ENCODE results near the gene SIRPA. TPM values are rescaled to one million over a fixed set of nuclear protein-coding genes. Genes with fewer than 3 reads are reported as not detected.

Gene SIRPA
- total RNA-seq, 4 donors from 2014 or later: 11.5 to 34.6 (median 20.2) TPM

DNA sequence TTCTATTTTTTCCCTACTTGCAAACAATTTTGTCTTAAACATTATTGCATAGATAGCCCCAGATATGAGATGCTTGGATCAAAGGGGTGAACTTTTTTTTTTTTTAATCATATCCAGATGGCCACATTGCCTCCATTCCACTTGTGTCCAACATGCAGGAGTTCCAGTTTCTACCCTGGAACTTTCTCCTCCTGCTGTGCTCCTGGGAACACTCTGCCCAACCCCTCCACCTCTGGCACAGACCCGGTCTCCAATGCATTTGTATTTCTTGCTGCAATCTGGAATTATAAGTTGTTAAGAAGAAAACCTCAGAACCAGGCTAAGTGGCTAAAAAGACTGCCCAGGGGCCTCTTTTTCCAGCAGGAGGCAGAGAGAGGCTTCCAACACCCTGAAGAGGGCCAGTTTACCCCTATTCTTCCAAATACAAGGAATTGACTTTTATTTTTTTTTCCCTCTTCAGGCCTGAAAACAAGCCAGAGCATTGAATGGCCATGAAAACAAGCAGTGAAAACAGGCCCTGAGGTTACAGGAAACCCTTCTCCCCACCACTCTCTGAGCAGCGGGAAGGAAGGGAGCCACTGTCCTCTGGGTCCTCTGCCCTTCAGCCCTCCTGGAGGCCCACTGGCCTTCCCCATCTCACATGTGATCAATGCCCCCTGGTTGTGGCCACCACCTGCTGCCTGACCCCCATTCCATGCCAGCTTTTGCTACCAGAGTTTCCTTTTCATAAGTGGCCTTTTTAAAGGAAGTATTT, 54.3 kb downstream of the SIRPA start:
- Histone ChIP-seq H3K27me3 (no peaks in the 10 kb centered on the region), H3K4me3 (no peak overlapping the region), H3K4me1 (no peaks in the 10 kb centered on the region), H3K36me3 (no peaks in the 10 kb centered on the region), H3K27ac (no peak overlapping the region), H3K9me3 (no peaks in the 10 kb centered on the region)
- no peak for TF ChIP-seq POLR2A (IDR thresholded peaks at IDR 0.05)
- TF ChIP-seq, protein P1, sequence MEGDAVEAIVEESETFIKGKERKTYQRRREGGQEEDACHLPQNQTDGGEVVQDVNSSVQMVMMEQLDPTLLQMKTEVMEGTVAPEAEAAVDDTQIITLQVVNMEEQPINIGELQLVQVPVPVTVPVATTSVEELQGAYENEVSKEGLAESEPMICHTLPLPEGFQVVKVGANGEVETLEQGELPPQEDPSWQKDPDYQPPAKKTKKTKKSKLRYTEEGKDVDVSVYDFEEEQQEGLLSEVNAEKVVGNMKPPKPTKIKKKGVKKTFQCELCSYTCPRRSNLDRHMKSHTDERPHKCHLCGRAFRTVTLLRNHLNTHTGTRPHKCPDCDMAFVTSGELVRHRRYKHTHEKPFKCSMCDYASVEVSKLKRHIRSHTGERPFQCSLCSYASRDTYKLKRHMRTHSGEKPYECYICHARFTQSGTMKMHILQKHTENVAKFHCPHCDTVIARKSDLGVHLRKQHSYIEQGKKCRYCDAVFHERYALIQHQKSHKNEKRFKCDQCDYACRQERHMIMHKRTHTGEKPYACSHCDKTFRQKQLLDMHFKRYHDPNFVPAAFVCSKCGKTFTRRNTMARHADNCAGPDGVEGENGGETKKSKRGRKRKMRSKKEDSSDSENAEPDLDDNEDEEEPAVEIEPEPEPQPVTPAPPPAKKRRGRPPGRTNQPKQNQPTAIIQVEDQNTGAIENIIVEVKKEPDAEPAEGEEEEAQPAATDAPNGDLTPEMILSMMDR (IDR thresholded peaks at IDR 0.05): no peak
- intact Hi-C loops (cut with DNase I; ENCODE audit: low total_unique reads): no loop called here
- no peak for DNase-seq

DNA sequence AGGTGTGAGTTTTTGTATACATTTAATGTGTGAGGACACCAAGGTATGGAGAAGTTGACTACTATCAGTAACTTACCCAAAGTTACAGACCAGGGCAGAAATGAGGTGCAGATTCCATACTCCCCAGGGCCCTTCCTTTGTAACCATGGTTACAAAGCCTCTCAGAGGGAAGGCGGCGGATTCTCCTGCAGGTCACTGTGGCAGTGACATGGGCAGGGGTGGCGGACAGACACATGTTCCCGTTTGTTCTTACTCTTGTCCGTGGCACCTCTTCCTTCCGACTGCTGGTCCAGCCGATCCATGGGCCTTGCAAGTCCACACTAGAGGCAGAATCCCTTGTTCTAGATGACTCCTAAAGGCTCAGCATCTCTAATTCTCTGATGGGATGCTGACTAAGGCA, 55.6 kb downstream of the SIRPA start:
- Histone ChIP-seq H3K9me3 (no peaks in the 10 kb centered on the region), H3K27ac (no peak overlapping the region), H3K4me3 (no peak overlapping the region), H3K4me1 (no peaks in the 10 kb centered on the region), H3K36me3 (no peaks in the 10 kb centered on the region), H3K27me3 (no peaks in the 10 kb centered on the region)
- no peak for DNase-seq
- intact Hi-C loops (cut with DNase I; ENCODE audit: low total_unique reads): no loop called here
- TF ChIP-seq POLR2A (IDR thresholded peaks at IDR 0.05): no peak
- TF ChIP-seq, protein P1 (IDR thresholded peaks at IDR 0.05): no peak

DNA sequence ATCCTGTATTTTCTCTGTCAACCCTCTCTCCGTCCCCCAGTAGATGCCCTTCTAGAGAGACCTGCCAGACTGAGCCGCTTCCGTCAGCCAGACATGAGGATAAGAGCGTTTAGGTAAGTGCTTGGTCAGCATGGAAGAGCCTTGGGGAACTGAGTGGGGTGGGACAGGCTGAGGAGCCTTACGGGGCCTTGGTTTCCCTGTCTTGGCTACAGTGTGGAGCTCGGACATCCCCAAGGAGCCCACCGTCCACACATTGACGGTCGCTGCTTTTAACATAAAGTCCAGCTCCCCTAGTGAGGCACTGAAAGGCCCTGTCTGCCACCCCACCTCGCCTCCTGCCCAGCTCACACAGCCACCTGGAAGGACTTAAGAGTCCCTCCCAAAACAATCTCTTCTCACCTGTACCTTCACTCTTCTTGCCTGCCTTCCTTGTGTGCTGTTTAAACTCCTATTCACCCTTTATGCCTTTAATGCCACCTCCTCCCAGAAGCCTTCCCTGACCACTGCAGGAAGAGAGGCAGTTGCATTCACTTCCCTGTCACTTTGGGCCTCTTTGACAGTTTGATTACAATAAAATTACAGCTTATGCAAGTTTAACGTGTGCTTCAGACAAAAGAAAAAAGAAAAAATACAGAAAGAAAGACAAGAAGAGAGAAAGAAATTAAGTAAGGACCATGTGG, 56.4 kb downstream of the SIRPA start:
- intact Hi-C loops (cut with DNase I; ENCODE audit: low total_unique reads): no loop called here
- TF ChIP-seq, protein P1 (IDR thresholded peaks at IDR 0.05): no peak
- no peak for TF ChIP-seq POLR2A (IDR thresholded peaks at IDR 0.05)
- Histone ChIP-seq H3K36me3 (no peaks in the 10 kb centered on the region), H3K27ac (no peak overlapping the region), H3K27me3 (no peaks in the 10 kb centered on the region), H3K4me1 (no peaks in the 10 kb centered on the region), H3K4me3 (no peak overlapping the region), H3K9me3 (no peaks in the 10 kb centered on the region)
- no peak for DNase-seq

DNA sequence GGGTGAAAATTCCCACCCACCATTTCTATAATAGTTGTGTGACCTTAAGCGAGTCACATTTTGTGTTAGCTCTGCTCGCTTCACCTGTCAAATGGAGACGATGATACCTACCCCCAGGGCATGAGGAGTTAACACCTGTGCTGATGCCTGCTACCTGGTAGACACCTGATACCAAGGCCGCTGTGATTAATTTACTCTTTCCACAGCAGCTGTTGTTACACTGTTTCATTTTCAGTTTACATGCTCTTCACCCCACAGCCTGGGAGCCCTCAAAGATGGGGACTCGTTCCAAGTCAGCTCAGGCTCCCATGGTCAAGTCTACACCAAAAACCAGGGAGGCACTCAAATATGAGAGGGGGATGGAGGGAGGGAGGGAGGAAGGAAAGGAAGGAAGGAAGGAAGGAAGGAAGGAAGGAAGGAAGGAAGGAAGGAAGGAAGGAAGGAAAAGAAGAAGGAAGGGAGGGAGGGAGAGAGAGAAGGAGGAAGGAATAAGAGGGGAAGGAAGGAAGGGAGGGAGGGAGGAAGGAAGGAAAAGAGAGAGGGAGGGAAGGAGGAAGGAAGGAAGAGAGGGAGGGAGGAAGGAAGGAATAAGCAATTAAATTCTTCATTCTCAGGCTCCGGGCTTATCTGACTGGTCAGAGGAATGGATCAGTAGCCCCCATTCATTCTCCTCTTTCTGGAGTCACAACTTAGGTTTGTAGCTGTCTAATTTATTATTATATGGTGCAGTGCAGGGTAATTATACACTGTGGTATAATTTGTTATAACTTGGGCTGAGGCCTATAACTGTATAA, 57.7 kb downstream of the SIRPA start:
- TF ChIP-seq POLR2A (IDR thresholded peaks at IDR 0.05): no peak
- TF ChIP-seq, protein P1 (IDR thresholded peaks at IDR 0.05): no peak
- H3K4me1 ChIP-seq: no peaks in the 10 kb centered on the region
- H3K27ac ChIP-seq: no peak overlapping the region
- H3K27me3 ChIP-seq: no peaks in the 10 kb centered on the region
- intact Hi-C loops (cut with DNase I; ENCODE audit: low total_unique reads): no loop called here
- no peak for DNase-seq
- H3K9me3 ChIP-seq: no peaks in the 10 kb centered on the region
- no peak overlapping the region for H3K4me3 ChIP-seq
- no peaks in the 10 kb centered on the region for H3K36me3 ChIP-seq

DNA sequence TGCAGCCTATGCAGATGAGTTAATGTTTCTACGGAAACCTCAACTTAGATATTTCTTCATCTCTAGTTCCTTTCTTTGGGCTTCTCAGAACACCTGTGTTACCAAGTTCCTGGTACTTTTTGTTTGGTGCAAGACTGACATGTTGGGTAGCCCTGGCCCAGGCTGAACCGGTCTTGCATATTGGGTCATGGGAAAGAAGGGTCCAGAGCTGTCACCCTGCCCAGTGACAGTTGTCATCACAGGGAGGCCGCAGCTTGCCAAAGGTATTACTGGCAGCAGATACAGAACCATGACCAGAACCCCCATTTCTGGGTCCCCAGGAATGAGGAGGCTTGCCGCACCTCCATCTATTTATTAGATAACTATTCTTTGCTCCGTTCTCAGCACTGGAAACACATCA, 58.4 kb downstream of the SIRPA start:
- Histone ChIP-seq H3K27ac (no peak overlapping the region), H3K27me3 (no peaks in the 10 kb centered on the region)

More for the DNA sequence above, 58.4 kb downstream of the SIRPA start:
- Histone ChIP-seq H3K4me3 (no peak overlapping the region), H3K9me3 (no peaks in the 10 kb centered on the region), H3K36me3 (no peaks in the 10 kb centered on the region), H3K4me1 (no peaks in the 10 kb centered on the region)
- intact Hi-C loops (cut with DNase I; ENCODE audit: low total_unique reads): no loop called here
- TF ChIP-seq POLR2A (IDR thresholded peaks at IDR 0.05): no peak
- TF ChIP-seq, protein P1 (IDR thresholded peaks at IDR 0.05): no peak
- DNase-seq: no peak
